Stimulated activated naive CD8-positive, alpha-beta T cell treated with anti-CD3 and anti-CD28 coated beads, Interleukin-15, Interleukin-2, amounts not matched to agents 100 U/mL and 50 U/mL, for 24 hours (primary cell): ENCODE data around the gene CHRNB1.
"Not testable (repeated sequence)": the region's sequence is repeated elsewhere in the genome, so short reads cannot be mapped to it uniquely, and the experiment has no call there.

Experiments used
- ATAC-seq: fragments of 150-1000 bp; cut with Tn5 transposase; one replicate; pipeline ENCODE4 v1.10.0; 2021
- DNase-seq: peaks from one replicate; pipeline ENCODE4 v3.0.0; 2021

CHRNB1 gene

DNA sequence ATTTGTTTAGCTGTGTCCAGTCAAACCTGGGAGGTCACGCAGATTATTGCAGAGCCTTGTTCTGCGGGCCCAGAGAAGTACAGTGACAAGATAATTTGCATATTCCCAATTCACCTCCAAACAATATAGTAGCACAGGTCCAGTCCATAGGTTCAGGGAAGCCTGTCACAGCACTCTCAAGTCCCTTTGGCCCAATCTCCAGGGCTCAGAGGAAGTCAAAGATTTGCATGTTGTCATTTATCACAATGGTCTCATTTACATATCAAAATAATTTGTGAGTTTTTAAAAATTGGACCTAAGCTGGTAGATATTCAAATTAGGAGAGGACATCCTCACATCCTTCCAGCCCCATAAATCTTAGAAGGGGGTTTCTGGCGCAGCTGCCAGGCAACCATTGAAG, 22.6 kb downstream of the CHRNB1 start:
- no peak for ATAC-seq
- DNase-seq = no peak

- ATAC-seq (no peak), DNase-seq (no peak)
Observed at GRCh38 chr17:7468290-7468689, 23.4 kb downstream of the CHRNB1 start.

DNA sequence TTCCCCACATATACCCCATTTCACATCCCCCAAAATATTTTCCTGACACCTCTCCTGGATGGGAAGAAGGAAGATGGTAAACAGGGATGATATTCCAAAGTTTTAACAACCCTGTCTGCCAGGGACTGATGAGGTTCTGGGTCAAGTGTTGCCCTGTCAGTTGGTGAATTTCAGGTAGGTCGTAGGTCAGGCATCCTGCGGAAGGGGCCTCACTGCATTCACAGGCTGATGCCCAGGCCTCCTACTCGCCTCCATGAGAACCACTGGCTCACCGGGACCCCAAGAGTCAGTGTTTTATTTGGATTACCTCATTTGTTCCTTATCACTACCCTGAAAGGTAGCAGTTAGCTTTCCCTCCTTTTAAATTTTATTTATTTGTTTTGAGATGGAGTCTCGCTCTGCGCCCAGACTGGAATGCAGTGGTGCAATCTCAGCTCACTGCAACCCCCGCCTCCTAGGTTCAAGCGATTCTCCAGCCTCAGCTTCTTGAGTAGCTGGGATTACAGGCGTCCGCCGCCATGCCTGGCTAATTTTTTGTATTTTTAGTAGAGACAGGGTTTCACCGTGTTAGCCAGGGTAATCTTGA, 24.0 kb downstream of the CHRNB1 start:
- DNase-seq (no peak), ATAC-seq (no peak)

- ATAC-seq, DNase-seq: not testable (repeated sequence)
Observed at GRCh38 chr17:7469843-7470242, 25.0 kb downstream of the CHRNB1 start.

GRCh38 chr17:7470457-7470973, 25.7 kb downstream of the CHRNB1 start:
- not testable (repeated sequence) for ATAC-seq, DNase-seq

DNA sequence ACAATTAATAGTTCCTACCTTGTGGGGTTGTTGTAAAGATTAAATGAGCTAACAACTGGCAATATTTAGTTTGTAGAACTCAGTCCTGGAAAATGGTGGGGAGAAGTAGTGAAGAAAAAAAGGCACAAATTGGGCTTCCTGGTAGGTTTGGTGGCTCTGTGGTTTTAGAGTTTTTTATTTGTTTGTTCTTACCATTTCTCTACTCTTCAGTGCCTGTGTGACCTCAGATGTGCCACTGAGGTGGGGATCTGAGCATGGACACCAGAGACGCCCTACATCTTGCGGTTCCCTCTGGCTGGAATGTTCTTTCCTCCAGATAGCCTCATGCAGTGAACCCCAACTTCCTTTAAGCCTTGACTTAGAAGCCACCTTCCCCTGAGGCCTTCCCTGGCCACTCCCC, 26.9 kb downstream of the CHRNB1 start:
- DNase-seq (no peak), ATAC-seq (no peak)

- not testable (repeated sequence) for ATAC-seq, DNase-seq
Observed at GRCh38 chr17:7474767-7475166, 29.9 kb downstream of the CHRNB1 start.

- DNase-seq (no peak), ATAC-seq (no peak)
Observed at GRCh38 chr17:7475764-7476422, 31.0 kb downstream of the CHRNB1 start.

DNA sequence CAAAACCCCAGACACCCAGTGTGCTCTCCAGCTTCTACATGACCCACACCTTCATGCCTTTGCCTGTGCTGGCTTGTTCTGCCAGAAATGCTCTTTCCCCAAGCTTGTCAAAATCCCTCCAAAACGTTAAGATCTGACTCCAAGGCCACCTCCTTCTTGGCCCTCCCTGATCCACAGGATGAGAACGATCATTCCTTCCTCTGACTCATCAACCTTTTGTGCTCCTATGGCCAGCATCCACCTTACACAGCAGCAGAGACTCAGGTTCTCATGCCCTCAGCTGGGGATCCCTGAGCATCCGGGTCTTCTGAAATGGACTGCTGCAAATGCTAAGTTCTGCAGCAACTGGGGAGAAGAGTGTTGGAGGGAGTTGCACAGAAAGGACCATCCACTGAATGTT, 31.6 kb downstream of the CHRNB1 start:
- DNase-seq = no peak
- no peak for ATAC-seq

- ATAC-seq (no peak), DNase-seq (no peak)
Observed at GRCh38 chr17:7476951-7477350, 32.1 kb downstream of the CHRNB1 start.

GRCh38 chr17:7477392-7478275, 32.8 kb downstream of the CHRNB1 start:
- ATAC-seq (peak; percentile 38), DNase-seq (peak; percentile 62)

DNA sequence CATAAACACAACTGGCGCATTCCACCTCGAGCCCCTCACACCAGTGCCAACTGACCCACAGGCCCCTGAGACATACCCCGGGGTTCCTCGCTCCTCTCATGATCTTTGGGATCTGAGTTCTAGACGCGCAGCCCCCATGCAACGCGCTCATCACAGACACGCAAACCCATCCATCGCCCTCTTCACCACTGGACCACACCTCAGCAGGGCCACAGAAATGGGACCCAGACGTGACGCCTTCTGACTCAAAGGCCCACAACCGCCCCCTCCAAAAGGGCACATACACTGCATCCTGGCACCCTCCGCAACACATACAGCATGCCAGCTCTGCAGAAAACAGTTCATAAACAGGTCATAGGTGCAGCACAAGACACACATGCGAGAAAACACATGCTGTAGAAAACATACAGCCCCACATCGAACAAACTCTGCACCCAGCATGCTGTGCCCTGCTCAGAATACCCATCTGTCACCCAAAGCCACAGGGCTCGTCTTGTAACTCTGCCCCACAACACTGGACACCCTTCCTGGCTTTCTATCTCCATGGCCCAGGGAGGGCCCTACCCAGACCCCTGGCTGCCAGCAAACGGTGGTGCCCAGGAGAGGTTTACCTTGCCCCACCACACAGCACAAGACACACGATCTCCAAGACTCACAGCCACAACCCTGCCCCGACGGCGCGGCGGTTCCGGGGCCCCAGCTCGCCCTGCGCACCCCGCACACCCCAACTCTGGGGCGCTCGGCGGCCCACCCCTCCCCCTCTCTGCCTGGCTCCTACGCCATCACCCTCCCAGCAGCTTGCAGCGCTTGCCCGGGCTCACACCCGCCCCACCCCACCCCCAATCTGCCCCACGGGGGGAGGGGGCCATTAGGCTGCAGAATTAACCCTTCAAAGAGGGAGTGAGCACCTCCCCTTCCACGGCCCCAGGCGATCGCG, 33.7 kb downstream of the CHRNB1 start:
- peak; percentile 70 for DNase-seq
- ATAC-seq = peak; percentile 36

GRCh38 chr17:7479213-7480088, 34.6 kb downstream of the CHRNB1 start, which contains the start of gene ZBTB4:
TSS of gene ZBTB4 (minus strand) at chr17:7479631. CDS start at chr17:7466801, 12,830 bp downstream.
- ATAC-seq (no peak), DNase-seq (peak; percentile 72)

GRCh38 chr17:7480089-7480384, 35.2 kb downstream of the CHRNB1 start:
- DNase-seq = no peak
- ATAC-seq = no peak

DNA sequence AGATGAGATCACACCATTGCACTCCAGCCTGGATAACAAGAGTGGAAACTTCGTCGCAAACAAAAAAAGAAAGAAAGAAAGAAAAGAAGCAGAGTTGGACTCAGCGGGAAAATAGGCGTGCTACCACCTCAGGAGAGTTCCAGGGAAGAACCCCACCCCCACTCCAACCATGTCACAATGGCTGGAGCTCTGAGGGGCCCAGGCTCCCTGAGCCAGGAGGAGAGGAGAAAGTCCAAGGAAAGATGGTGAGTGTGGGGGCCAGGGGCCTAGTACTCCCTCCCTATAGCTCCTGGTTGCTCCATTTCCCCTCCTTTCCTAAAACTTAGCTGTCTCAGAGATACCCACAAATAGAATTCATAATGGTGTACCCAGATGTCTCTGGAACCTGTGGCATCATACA, 36.4 kb downstream of the CHRNB1 start, which contains the start of gene SLC35G6:
SLC35G6 (plus strand) TSS at position 172 of the 400 bp plus-strand sequence; CDS start at position 243, 71 bp downstream.
- not testable (repeated sequence) for ATAC-seq, DNase-seq

DNA sequence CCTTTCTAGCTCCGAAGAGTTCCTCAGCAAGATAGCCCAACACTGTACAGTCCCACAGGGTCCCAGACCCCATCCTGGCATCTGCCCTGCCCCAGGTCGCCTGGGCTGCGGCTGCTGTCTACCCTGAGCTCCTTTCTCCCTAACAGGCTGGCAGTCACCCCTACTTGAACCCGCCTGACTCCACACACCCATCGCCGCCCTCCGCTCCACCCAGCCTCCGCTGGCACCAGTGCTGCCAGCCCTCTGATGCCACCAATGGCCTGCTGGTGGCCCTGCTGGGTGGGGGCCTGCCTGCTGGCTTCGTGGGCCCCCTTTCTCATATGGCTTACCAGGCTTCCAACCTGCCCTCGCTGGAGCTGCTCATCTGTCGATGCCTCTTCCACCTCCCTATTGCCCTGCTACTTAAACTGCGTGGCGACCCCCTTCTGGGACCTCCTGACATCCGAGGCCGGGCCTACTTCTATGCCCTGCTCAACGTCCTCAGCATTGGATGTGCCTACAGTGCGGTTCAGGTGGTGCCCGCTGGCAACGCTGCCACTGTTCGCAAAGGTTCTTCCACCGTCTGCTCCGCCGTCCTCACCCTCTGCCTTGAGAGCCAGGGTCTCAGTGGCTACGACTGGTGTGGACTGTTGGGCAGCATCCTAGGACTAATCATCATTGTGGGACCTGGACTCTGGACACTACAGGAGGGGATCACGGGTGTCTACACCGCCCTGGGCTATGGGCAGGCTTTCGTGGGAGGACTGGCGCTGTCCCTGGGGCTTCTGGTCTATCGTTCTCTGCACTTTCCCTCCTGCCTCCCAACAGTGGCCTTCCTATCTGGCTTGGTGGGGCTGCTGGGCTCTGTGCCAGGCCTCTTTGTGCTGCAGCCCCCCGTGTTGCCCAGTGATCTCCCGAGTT, 37.2 kb downstream of the CHRNB1 start:
- not testable (repeated sequence) for DNase-seq

DNA sequence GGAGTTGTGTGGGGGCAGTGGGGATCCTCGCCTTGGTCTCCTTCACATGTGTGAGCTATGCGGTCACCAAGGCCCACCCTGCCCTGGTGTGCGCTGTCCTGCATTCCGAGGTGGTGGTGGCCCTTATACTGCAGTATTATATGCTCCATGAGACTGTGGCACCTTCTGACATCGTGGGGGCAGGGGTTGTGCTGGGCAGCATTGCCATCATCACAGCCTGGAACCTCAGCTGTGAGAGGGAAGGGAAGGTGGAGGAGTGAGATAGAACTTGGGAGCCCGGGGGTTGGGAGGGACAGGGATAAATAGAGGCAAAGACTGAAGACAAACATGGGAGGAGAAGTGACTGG, 37.9 kb downstream of the CHRNB1 start:
- DNase-seq, ATAC-seq: not testable (repeated sequence)

More for the DNA sequence above, 37.2 kb downstream of the CHRNB1 start:
- not testable (repeated sequence) for ATAC-seq

- ATAC-seq (peak; percentile 57), DNase-seq (peak; percentile 95)
Observed at GRCh38 chr17:7483255-7484066, 38.6 kb downstream of the CHRNB1 start.
